ENCODE measurements around the gene TTBK1.

DNA sequence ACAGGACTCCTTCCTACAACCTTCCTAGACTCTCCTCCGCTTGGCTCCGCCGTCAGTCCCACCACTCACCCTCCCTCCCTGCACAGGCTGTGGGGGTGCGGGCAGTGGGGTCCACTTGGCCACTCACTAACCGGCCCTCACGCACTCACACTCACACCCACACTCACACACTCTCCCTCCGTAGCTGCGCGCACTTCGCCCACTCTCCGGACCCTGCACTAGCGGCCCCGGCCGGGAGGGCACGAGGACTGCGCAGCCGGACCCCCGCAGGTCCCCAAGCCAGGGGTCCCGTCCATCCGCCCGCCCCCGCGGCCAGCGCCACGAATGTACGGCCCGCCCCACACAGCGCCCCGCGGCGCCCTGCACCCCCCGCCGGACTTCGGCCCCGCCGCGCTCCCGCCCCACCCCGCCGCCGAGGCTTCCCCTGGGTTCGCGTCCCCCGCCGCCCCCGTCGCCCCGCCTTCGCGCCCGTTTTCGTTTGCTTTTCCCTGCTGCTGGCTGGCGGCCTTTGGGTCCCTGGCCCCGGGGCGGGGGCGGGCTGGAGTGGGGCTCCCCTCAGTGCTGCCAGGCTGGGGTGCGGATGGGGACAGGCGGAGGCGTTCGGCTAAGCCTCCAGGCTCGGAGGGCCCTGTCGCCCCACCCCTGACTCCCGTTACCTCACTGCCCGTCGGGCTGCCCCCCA, 31.8 kb downstream of the TTBK1 start:
- TF ChIP-seq POLR2AphosphoS5 (IDR thresholded peaks at IDR 0.05; ENCODE audit: low read depth) (no peak), SPI1 (IDR thresholded peaks at IDR 0.05; ENCODE audit: borderline replicate concordance, low read depth) (no peak)
- TF ChIP-seq, protein P1, sequence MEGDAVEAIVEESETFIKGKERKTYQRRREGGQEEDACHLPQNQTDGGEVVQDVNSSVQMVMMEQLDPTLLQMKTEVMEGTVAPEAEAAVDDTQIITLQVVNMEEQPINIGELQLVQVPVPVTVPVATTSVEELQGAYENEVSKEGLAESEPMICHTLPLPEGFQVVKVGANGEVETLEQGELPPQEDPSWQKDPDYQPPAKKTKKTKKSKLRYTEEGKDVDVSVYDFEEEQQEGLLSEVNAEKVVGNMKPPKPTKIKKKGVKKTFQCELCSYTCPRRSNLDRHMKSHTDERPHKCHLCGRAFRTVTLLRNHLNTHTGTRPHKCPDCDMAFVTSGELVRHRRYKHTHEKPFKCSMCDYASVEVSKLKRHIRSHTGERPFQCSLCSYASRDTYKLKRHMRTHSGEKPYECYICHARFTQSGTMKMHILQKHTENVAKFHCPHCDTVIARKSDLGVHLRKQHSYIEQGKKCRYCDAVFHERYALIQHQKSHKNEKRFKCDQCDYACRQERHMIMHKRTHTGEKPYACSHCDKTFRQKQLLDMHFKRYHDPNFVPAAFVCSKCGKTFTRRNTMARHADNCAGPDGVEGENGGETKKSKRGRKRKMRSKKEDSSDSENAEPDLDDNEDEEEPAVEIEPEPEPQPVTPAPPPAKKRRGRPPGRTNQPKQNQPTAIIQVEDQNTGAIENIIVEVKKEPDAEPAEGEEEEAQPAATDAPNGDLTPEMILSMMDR (IDR thresholded peaks at IDR 0.05; ENCODE audit: insufficient read depth, low read length), result no peak
